ENCODE data around the gene POLR3G. TPM values are rescaled to one million over a fixed set of nuclear protein-coding genes. Genes with fewer than 3 reads are reported as not detected.

The POLR3G gene
- total and polyA plus RNA-seq, 2 of the 13 experiments (the other 11 are each of a cell fraction or from before 2014, with no cell fraction given) = 1.2 to 7.3 TPM

DNA sequence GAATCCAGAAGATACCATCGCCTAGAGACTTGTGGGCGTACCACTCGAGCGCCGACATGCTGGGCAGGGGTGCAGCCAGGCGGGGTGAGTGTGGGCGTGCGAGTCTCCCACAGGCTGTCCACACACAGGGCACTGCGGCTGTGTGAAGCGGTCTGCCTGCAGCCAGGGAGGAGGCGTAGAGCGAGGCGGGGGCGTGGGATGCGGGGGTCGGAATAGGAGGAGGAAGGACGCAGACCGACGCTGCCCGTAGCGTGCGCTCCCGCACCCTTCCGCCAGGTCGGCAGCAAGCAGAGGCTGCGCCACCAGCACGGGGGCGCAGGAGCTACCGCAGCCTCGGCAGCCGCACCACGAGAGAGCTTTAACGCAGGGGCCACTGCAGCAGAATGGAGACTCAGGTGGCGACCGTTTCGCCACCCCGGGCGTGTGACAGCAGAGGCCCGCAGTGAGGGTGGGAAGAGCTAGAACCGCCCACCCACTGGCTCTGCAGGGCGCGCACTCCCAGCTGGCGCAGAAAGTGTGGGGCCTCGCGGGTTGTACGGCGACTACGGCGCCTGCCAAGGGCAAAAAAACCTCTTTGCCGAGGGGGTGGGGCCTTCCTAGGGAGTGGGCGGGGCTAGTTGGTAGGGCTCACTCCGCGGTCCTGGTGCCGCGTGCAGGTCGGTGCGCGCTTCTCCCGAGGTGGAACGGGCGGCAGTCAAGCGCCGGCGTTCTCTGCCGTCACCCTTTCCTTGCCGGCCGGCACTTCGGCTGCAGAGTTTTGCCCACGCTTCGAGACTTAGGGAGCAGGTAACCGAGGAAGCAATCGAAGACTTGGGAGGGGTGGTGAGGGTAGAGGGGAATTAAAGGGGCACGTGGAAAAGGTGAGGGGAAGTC lies at the start of gene POLR3G, which contains the start of gene MBLAC2 (continued):
- TF ChIP-seq ZNF768 (CRISPR knock-in tag; IDR thresholded peaks at IDR 0.05) (peak; percentile 57; the same call in 1 of the 2 replicates), RFX5 (IDR thresholded peaks at IDR 0.05; ENCODE audit: low read depth, low read length) (no peak), POLR2AphosphoS5 (IDR thresholded peaks at IDR 0.05; ENCODE audit: low read depth, low read length) (peak; percentile 93), ISX (CRISPR knock-in tag; conservative IDR thresholded peaks at IDR 0.05) (no peak; the same call in 1 of the 2 replicates), FLYWCH1 (CRISPR knock-in tag; IDR thresholded peaks at IDR 0.05) (no peak), ZSCAN21 (CRISPR knock-in tag; IDR thresholded peaks at IDR 0.05; ENCODE audit: borderline replicate concordance) (no peak; the same call in none of the 2 replicates), EEA1 (CRISPR knock-in tag; IDR thresholded peaks at IDR 0.05; ENCODE audit: borderline replicate concordance) (no peak), CBX5 (CRISPR knock-in tag; IDR thresholded peaks at IDR 0.05; ENCODE audit: borderline replicate concordance) (no peak; the same call in 1 of the 2 replicates), AGO1 (IDR thresholded peaks at IDR 0.05; ENCODE audit: low read depth, low read length, poor library complexity, severe bottlenecking) (peak; percentile 62), TRIM24 (CRISPR knock-in tag; IDR thresholded peaks at IDR 0.05) (no peak), HOXA9 (CRISPR knock-in tag; IDR thresholded peaks at IDR 0.05; ENCODE audit: borderline replicate concordance) (peak; percentile 86), GPN1 (CRISPR knock-in tag; IDR thresholded peaks at IDR 0.05; ENCODE audit: borderline replicate concordance) (peak; percentile 12; the same call in 1 of the 2 replicates), NCOR1 (IDR thresholded peaks at IDR 0.05; ENCODE audit: borderline replicate concordance, low read length) (no peak), ATF7-NPFF (CRISPR knock-in tag; IDR thresholded peaks at IDR 0.05; ENCODE audit: low read depth) (peak; percentile 20; the same call in 1 of the 2 replicates), ARID2 (CRISPR knock-in tag; IDR thresholded peaks at IDR 0.05; ENCODE audit: borderline replicate concordance) (no peak), TAF15 (IDR thresholded peaks at IDR 0.05; ENCODE audit: low read depth, low read length, poor library complexity, severe bottlenecking) (no peak), HOXD1 (CRISPR knock-in tag; IDR thresholded peaks at IDR 0.05) (no peak; the same call in 1 of the 2 replicates), ZNF33A (CRISPR knock-in tag; IDR thresholded peaks at IDR 0.05; ENCODE audit: borderline replicate concordance) (no peak)
- TF ChIP-seq, protein P1, sequence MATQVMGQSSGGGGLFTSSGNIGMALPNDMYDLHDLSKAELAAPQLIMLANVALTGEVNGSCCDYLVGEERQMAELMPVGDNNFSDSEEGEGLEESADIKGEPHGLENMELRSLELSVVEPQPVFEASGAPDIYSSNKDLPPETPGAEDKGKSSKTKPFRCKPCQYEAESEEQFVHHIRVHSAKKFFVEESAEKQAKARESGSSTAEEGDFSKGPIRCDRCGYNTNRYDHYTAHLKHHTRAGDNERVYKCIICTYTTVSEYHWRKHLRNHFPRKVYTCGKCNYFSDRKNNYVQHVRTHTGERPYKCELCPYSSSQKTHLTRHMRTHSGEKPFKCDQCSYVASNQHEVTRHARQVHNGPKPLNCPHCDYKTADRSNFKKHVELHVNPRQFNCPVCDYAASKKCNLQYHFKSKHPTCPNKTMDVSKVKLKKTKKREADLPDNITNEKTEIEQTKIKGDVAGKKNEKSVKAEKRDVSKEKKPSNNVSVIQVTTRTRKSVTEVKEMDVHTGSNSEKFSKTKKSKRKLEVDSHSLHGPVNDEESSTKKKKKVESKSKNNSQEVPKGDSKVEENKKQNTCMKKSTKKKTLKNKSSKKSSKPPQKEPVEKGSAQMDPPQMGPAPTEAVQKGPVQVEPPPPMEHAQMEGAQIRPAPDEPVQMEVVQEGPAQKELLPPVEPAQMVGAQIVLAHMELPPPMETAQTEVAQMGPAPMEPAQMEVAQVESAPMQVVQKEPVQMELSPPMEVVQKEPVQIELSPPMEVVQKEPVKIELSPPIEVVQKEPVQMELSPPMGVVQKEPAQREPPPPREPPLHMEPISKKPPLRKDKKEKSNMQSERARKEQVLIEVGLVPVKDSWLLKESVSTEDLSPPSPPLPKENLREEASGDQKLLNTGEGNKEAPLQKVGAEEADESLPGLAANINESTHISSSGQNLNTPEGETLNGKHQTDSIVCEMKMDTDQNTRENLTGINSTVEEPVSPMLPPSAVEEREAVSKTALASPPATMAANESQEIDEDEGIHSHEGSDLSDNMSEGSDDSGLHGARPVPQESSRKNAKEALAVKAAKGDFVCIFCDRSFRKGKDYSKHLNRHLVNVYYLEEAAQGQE (IDR thresholded peaks at IDR 0.05; ENCODE audit: borderline replicate concordance in 1 of 2, low read depth in 1 of 2, low read length in 2 of 2) = peak in 1 of 2 experiments; percentile 60; a peak in 1 of 4 replicates
- TF ChIP-seq, protein P2, sequence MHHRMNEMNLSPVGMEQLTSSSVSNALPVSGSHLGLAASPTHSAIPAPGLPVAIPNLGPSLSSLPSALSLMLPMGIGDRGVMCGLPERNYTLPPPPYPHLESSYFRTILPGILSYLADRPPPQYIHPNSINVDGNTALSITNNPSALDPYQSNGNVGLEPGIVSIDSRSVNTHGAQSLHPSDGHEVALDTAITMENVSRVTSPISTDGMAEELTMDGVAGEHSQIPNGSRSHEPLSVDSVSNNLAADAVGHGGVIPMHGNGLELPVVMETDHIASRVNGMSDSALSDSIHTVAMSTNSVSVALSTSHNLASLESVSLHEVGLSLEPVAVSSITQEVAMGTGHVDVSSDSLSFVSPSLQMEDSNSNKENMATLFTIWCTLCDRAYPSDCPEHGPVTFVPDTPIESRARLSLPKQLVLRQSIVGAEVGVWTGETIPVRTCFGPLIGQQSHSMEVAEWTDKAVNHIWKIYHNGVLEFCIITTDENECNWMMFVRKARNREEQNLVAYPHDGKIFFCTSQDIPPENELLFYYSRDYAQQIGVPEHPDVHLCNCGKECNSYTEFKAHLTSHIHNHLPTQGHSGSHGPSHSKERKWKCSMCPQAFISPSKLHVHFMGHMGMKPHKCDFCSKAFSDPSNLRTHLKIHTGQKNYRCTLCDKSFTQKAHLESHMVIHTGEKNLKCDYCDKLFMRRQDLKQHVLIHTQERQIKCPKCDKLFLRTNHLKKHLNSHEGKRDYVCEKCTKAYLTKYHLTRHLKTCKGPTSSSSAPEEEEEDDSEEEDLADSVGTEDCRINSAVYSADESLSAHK (CRISPR knock-in tag; IDR thresholded peaks at IDR 0.05; ENCODE audit: borderline replicate concordance) = no peak
- TF ChIP-seq, protein P3, sequence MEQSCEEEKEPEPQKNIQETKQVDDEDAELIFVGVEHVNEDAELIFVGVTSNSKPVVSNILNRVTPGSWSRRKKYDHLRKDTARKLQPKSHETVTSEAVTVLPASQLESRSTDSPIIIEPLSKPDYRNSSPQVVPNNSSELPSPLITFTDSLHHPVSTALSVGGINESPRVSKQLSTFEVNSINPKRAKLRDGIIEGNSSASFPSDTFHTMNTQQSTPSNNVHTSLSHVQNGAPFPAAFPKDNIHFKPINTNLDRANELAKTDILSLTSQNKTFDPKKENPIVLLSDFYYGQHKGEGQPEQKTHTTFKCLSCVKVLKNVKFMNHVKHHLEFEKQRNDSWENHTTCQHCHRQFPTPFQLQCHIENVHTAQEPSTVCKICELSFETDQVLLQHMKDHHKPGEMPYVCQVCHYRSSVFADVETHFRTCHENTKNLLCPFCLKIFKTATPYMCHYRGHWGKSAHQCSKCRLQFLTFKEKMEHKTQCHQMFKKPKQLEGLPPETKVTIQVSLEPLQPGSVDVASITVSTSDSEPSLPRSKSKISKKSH (CRISPR knock-in tag; IDR thresholded peaks at IDR 0.05; ENCODE audit: borderline replicate concordance) = peak; percentile 2

Data from HepG2 (cell line).